CD4-positive, alpha-beta memory T cell (primary cell): Measurements from ENCODE around the gene ETV6. TPM values are rescaled to one million over a fixed set of nuclear protein-coding genes. Genes with fewer than 3 reads are reported as not detected.

Source experiments
- CTCF ChIA-PET: fragments of 350-600 bp; sonication (Branson Sonifier 250); formaldehyde crosslinking; loops from one replicate; lab custom pipeline; 2021; ENCODE audit warnings: inconsistent platforms; ENCODE audit not compliant: partially characterized antibody; lab: Charles Lee
- POLR2A ChIA-PET: fragments of 350-600 bp; sonication (Branson Sonifier 250); formaldehyde crosslinking; loops from one replicate; lab custom pipeline; 2021; ENCODE audit not compliant: partially characterized antibody; lab: Charles Lee
- DNase-seq, 5 donors: peaks; one replicate each; pipeline versions ENCODE4 v3.0.0 to v3.0.0-alpha.2; 2020 to 2022; ENCODE audit warnings: mixed read lengths in 1 of 5
- H3K27ac ChIP-seq: one replicate; pipeline ENCODE4 v1.7.0; 2013; ENCODE audit warnings: low read depth, low read length
- H3K27me3 ChIP-seq: 2 replicates; pipeline ENCODE4 v1.7.0; 2013; ENCODE audit warnings: mild to moderate bottlenecking, low read length, moderate library complexity; ENCODE audit not compliant: insufficient read depth
- H3K36me3 ChIP-seq: 2 replicates; pipeline ENCODE4 v1.7.0; 2013; ENCODE audit warnings: mild to moderate bottlenecking, low read length, moderate library complexity; ENCODE audit not compliant: insufficient read depth
- H3K4me1 ChIP-seq: 2 replicates; pipeline ENCODE4 v1.7.0; 2013; ENCODE audit warnings: mild to moderate bottlenecking, low read length, moderate library complexity; ENCODE audit not compliant: insufficient read depth
- H3K4me3 ChIP-seq, 2 donors: one replicate each; pipeline ENCODE4 v1.7.0; 2013; ENCODE audit warnings: low read length in 2 of 2, mild to moderate bottlenecking in 1 of 2
- H3K9me3 ChIP-seq, 2 donors: one replicate each; pipeline ENCODE4 v1.7.0; 2013; ENCODE audit warnings: low read length in 2 of 2, control low read depth in 1 of 2; ENCODE audit not compliant: control insufficient read depth in 1 of 2
- H3K27ac Mint-ChIP-seq, 7 donors: one replicate each; pipeline ENCODE4 v1.8.0; 2020 to 2021; ENCODE audit warnings: mixed read lengths in 7 of 7, mild to moderate bottlenecking in 6 of 7, inconsistent platforms in 3 of 7, moderate library complexity in 3 of 7
- H3K27me3 Mint-ChIP-seq, 2 donors: one replicate each; pipeline ENCODE4 v1.8.0; 2020 to 2021; ENCODE audit warnings: mixed read lengths in 2 of 2
- H3K36me3 Mint-ChIP-seq, 2 donors: one replicate each; pipeline ENCODE4 v1.8.0; 2020 to 2021; ENCODE audit warnings: mixed read lengths in 2 of 2, inconsistent platforms in 1 of 2, mild to moderate bottlenecking in 1 of 2
- H3K4me1 Mint-ChIP-seq, 4 donors: one replicate each; pipeline ENCODE4 v1.8.0; 2020 to 2021; ENCODE audit warnings: mixed read lengths in 4 of 4, mild to moderate bottlenecking in 1 of 4
- H3K4me3 Mint-ChIP-seq, 8 donors: one replicate each; pipeline ENCODE4 v1.8.0; 2020 to 2021; ENCODE audit warnings: mixed read lengths in 8 of 8, mild to moderate bottlenecking in 7 of 8, moderate library complexity in 6 of 8, inconsistent platforms in 3 of 8
- H3K9me3 Mint-ChIP-seq, 8 donors: one replicate each; pipeline ENCODE4 v1.8.0; 2020 to 2021; ENCODE audit warnings: mixed read lengths in 8 of 8, mild to moderate bottlenecking in 5 of 8, inconsistent platforms in 3 of 8, moderate library complexity in 1 of 8
- intact Hi-C: fragments of 100-400 bp; cut with micrococcal nuclease; formaldehyde crosslinking; loops from one replicate; pipeline ENCODE4 v1.15.1; 2023
- polyA plus RNA-seq, 2 donors: library from polyadenylated mRNA; unstranded; fragments of 300-500 nt; fragmentation: Illumina TruSeq; gene quantifications; one replicate each; pipeline ENCODE4 v1.2.3, GENCODE V29; 2021
- total RNA-seq, 2 experiments: library from RNA; stranded (reverse); gene quantifications; one replicate each; pipeline ENCODE4 v1.2.3, GENCODE V29; 2021

Gene ETV6
- total and polyA plus RNA-seq, 4 experiments from 2014 or later: 3.3 to 43.9 (median 25.7) TPM

DNA sequence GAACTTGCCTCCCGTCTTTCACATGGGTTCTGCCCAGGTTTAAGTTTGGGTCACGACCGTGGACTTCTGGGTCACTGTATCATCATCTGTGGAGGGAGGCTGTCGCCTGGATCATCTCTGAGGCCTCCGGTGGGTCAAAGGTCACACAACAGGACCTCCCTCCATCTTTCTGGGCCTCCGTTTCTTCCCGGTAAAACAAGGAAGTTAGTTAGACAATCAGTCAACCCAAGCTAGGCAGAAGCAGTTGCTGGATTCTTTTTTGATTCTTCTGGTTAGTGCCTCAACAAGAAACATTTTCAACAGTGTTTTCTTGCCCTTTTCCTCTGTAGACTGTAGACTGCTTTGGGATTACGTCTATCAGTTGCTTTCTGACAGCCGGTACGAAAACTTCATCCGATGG, 234.6 kb downstream of the ETV6 start:
- no peak for DNase-seq
- H3K27ac ChIP-seq: no peak overlapping the region
- peaks cover 10% of the 10 kb centered on the region for H3K36me3 ChIP-seq
- no peaks in the 10 kb centered on the region for H3K4me1 ChIP-seq
- no peaks in the 10 kb centered on the region for H3K9me3 Mint-ChIP-seq
- CTCF ChIA-PET: no interaction called here
- H3K36me3 Mint-ChIP-seq: peaks cover 78 to 82% of the 10 kb centered on the region in 2 donors
- peak overlapping the region in 5 of 7 donors; percentile 4 to 72 (median 46) for H3K27ac Mint-ChIP-seq
- intact Hi-C loops: no loop called here
- H3K9me3 ChIP-seq: no peaks in the 10 kb centered on the region
- peaks cover 4 to 9% (median 7%) of the 10 kb centered on the region in 4 donors for H3K4me1 Mint-ChIP-seq
- POLR2A ChIA-PET: no interaction called here
- H3K27me3 ChIP-seq: no peaks in the 10 kb centered on the region
- H3K4me3 Mint-ChIP-seq: no peak overlapping the region
- H3K4me3 ChIP-seq: no peak overlapping the region
- no peaks in the 10 kb centered on the region for H3K27me3 Mint-ChIP-seq

GRCh38 chr12:11884706-11885105, 235.2 kb downstream of the ETV6 start:
- no peak for DNase-seq
- Mint-ChIP-seq H3K36me3 (peaks cover 81 to 84% of the 10 kb centered on the region in 2 donors), H3K4me3 (no peak overlapping the region)

DNA sequence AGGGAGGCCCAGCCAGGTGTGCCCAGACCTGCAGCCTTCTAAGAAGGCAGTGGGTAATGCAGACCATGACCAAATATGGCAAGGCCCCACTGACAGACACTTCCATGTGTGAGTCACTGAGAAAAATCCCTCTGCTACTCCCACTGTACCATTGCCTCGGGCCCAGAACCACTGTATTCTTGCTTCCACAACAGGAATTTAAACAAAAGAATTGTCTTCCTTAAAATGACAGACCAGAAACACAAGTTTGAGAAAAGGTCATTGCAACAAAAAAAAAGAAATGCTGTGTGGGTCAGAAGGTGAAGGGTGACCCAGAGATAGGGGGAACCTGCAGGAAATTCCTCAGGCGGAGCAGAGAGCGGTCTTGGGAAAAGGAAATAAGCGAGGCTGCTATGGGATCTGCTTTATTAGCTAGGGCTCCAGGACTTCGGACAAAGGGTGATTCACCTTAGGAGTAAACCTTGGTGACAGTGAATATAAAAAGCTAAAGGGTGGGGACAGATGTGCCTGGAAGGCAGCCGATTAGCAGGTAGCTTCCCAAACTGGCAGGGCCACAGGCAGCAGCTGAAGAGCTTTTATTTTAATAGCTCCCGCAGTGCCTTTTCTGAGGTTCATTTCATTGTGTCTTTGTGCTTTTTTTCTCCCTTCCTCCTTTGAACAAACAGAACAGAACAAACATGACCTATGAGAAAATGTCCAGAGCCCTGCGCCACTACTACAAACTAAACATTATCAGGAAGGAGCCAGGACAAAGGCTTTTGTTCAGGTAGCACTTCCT, 236.0 kb downstream of the ETV6 start:
- Mint-ChIP-seq H3K27ac (peak overlapping the region in 2 of 7 donors; percentile 67 to 68), H3K27me3 (no peaks in the 10 kb centered on the region), H3K4me1 (peaks cover 6 to 16% (median 13%) of the 10 kb centered on the region in 4 donors), H3K4me3 (no peak overlapping the region), H3K9me3 (peaks cover 0 to 2% (median 0%) of the 10 kb centered on the region in 8 donors), H3K36me3 (peaks cover 83 to 85% of the 10 kb centered on the region in 2 donors)
- Histone ChIP-seq H3K27me3 (no peaks in the 10 kb centered on the region), H3K36me3 (peaks cover 11% of the 10 kb centered on the region), H3K4me1 (no peaks in the 10 kb centered on the region), H3K4me3 (no peak overlapping the region), H3K27ac (no peak overlapping the region), H3K9me3 (no peaks in the 10 kb centered on the region)
- DNase-seq: no peak
- POLR2A ChIA-PET: interaction anchor here (1.1 kb wide), 1 partner anchor 124 kb away, joined by 3 read pairs; no protein-coding TSS in a partner anchor
- CTCF ChIA-PET: no interaction called here
- intact Hi-C loops: no loop called here

More at GRCh38 chr12:11884706-11885105, 235.2 kb downstream of the ETV6 start:
- Histone ChIP-seq H3K4me1 (no peaks in the 10 kb centered on the region), H3K27ac (no peak overlapping the region), H3K27me3 (no peaks in the 10 kb centered on the region), H3K9me3 (no peaks in the 10 kb centered on the region), H3K4me3 (no peak overlapping the region), H3K36me3 (peaks cover 10% of the 10 kb centered on the region)
- CTCF ChIA-PET: no interaction called here
- intact Hi-C loops: no loop called here
- Mint-ChIP-seq H3K4me1 (peaks cover 6 to 15% (median 13%) of the 10 kb centered on the region in 4 donors), H3K27ac (no peak overlapping the region), H3K27me3 (no peaks in the 10 kb centered on the region), H3K9me3 (peaks cover 0 to 2% (median 0%) of the 10 kb centered on the region in 8 donors)
- POLR2A ChIA-PET: no interaction called here

- peaks cover 18% of the 10 kb centered on the region for H3K36me3 ChIP-seq
- H3K4me1 ChIP-seq: no peaks in the 10 kb centered on the region
- H3K27me3 ChIP-seq: no peaks in the 10 kb centered on the region
- Mint-ChIP-seq H3K27me3 (no peaks in the 10 kb centered on the region), H3K36me3 (peaks cover 84 to 85% of the 10 kb centered on the region in 2 donors), H3K4me3 (no peak overlapping the region), H3K27ac (peak overlapping the region in 2 of 7 donors; percentile 10 to 38), H3K9me3 (peaks cover 0 to 2% (median 0%) of the 10 kb centered on the region in 8 donors), H3K4me1 (peaks cover 4 to 16% (median 12%) of the 10 kb centered on the region in 4 donors)
- no peaks in the 10 kb centered on the region for H3K9me3 ChIP-seq
- no peak overlapping the region for H3K27ac ChIP-seq
- POLR2A ChIA-PET: interaction anchor here (1.1 kb wide), 1 partner anchor 123 kb away, joined by 3 read pairs; no protein-coding TSS in a partner anchor
- intact Hi-C loops: no loop called here
- H3K4me3 ChIP-seq: no peak overlapping the region
- no peak for DNase-seq
- CTCF ChIA-PET: no interaction called here
Observed at GRCh38 chr12:11886339-11886738, 236.9 kb downstream of the ETV6 start.

GRCh38 chr12:11888029-11888428, 238.6 kb downstream of the ETV6 start:
- H3K27ac ChIP-seq: no peak overlapping the region
- Mint-ChIP-seq H3K9me3 (peaks cover 0 to 2% (median 0%) of the 10 kb centered on the region in 8 donors), H3K4me1 (peaks cover 4 to 15% (median 12%) of the 10 kb centered on the region in 4 donors), H3K4me3 (no peak overlapping the region), H3K36me3 (peaks cover 83 to 87% of the 10 kb centered on the region in 2 donors), H3K27ac (peak overlapping the region in 4 of 7 donors; percentile 62 to 74 (median 69)), H3K27me3 (no peaks in the 10 kb centered on the region)
- ChIA-PET CTCF (interaction anchor here (1.5 kb wide), 1 partner anchor 145 kb away, joined by 6 read pairs; no protein-coding TSS in a partner anchor), POLR2A (interaction anchor here (0.9 kb wide), 1 partner anchor 122 kb away, joined by 3 read pairs; no protein-coding TSS in a partner anchor)
- intact Hi-C loops: no loop called here
- H3K27me3 ChIP-seq: no peaks in the 10 kb centered on the region
- no peak for DNase-seq
- peaks cover 29% of the 10 kb centered on the region for H3K36me3 ChIP-seq
- H3K4me3 ChIP-seq: no peak overlapping the region
- H3K4me1 ChIP-seq: no peaks in the 10 kb centered on the region
- no peaks in the 10 kb centered on the region for H3K9me3 ChIP-seq

- peaks cover 6 to 15% (median 11%) of the 10 kb centered on the region in 4 donors for H3K4me1 Mint-ChIP-seq
- peaks cover 0 to 2% (median 0%) of the 10 kb centered on the region in 8 donors for H3K9me3 Mint-ChIP-seq
- Histone ChIP-seq H3K4me3 (no peak overlapping the region), H3K36me3 (peaks cover 25% of the 10 kb centered on the region), H3K27ac (no peak overlapping the region), H3K4me1 (no peaks in the 10 kb centered on the region), H3K27me3 (no peaks in the 10 kb centered on the region), H3K9me3 (no peaks in the 10 kb centered on the region)
- POLR2A ChIA-PET: no interaction called here
- CTCF ChIA-PET: interaction anchor here (0.7 to 2.1 kb wide), 3 partner anchors 25 to 244 kb away, joined by 3 to 8 read pairs (median 3); no protein-coding TSS in a partner anchor
- H3K36me3 Mint-ChIP-seq: peaks cover 60 to 67% of the 10 kb centered on the region in 2 donors
- H3K27me3 Mint-ChIP-seq: no peaks in the 10 kb centered on the region
- peak overlapping the region in 1 of 7 donors; percentile 38 for H3K27ac Mint-ChIP-seq
- intact Hi-C loops: no loop called here
- no peak overlapping the region for H3K4me3 Mint-ChIP-seq
- DNase-seq: no peak
Observed at GRCh38 chr12:11891346-11891745, 241.9 kb downstream of the ETV6 start.

DNA sequence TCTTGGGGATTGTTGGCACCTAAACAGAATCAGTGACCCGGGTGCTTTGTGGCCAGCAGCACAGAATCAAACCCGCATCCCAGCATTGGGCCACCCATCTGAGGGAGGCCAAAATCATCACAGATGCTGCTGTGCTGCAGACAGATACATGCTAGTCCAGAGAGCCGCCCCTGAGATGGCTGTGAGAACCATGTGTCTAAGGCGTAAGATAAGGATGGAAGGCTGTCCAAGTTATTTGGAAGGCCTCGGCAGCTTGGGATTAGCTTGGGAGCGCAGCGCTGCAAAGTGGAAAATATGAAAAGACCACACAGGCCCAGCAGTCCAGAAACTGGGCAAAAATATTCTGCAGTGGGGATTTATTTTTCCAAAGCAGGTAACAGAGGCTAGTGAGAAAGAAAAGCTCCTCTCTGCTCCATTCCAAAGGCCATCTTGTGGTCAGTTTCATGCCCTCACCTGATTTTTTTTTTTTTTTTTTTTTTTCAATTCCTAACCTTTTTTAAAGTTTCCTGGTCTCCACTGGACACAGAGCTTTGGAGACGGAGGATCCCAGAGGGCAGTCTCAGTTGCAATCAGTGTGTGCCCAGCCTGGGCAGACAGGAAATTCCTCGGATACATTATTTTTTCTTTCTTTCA, 242.4 kb downstream of the ETV6 start:
- Histone ChIP-seq H3K9me3 (no peaks in the 10 kb centered on the region), H3K36me3 (peaks cover 20% of the 10 kb centered on the region), H3K27ac (no peak overlapping the region), H3K27me3 (no peaks in the 10 kb centered on the region), H3K4me1 (no peaks in the 10 kb centered on the region), H3K4me3 (no peak overlapping the region)
- Mint-ChIP-seq H3K4me1 (peaks cover 4 to 15% (median 11%) of the 10 kb centered on the region in 4 donors), H3K9me3 (peaks cover 0 to 2% (median 0%) of the 10 kb centered on the region in 8 donors), H3K27me3 (no peaks in the 10 kb centered on the region), H3K4me3 (no peak overlapping the region), H3K27ac (no peak overlapping the region), H3K36me3 (peaks cover 54 to 62% of the 10 kb centered on the region in 2 donors)
- POLR2A ChIA-PET: interaction anchor here (0.6 kb wide), 1 partner anchor 346 kb away, joined by 3 read pairs; no protein-coding TSS in a partner anchor
- CTCF ChIA-PET: interaction anchor here (0.5 to 2.1 kb wide), 5 partner anchors 11 to 244 kb away, joined by 3 to 8 read pairs (median 3); no protein-coding TSS in a partner anchor
- intact Hi-C loops: no loop called here
- DNase-seq: no peak
